GM19455 (cell line): ENCODE measurements around the gene LHFPL4.
"Not testable (repeated sequence)": the region's sequence is repeated elsewhere in the genome, so short reads cannot be mapped to it uniquely, and the experiment has no call there.

Experiments used
- ATAC-seq: cut with Tn5 transposase; IDR thresholded peaks from one replicate; pipeline ENCODE4 v1.9.1; 2021; ENCODE audit not compliant: unreplicated experiment

The LHFPL4 gene

GRCh38 chr3:9553021-9553947 is at the start of gene LHFPL4:
LHFPL4 (minus strand) TSS chr3:9553822; CDS start chr3:9552679, 1,143 bp downstream.
- no peak for ATAC-seq

DNA sequence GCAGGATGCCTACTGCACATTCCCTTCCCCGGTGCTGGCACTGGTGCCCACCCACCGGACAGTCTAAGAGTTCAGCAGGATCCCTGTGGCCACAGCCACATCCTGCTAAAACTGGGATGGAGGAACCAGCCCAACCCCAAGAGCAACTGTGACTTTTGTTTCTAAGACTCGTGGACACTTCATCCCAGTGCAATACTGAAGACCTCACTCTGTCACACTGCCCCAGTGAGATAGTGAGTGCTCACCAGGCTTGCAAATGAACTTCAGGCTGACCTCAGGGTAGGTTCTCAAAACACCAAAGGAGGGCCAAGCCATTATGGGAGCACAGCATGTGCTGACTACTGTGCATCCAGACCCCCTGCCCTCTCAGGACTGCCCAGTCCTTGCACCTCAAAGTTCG is 49.0 kb upstream of the LHFPL4 start:
- ATAC-seq = no peak

DNA sequence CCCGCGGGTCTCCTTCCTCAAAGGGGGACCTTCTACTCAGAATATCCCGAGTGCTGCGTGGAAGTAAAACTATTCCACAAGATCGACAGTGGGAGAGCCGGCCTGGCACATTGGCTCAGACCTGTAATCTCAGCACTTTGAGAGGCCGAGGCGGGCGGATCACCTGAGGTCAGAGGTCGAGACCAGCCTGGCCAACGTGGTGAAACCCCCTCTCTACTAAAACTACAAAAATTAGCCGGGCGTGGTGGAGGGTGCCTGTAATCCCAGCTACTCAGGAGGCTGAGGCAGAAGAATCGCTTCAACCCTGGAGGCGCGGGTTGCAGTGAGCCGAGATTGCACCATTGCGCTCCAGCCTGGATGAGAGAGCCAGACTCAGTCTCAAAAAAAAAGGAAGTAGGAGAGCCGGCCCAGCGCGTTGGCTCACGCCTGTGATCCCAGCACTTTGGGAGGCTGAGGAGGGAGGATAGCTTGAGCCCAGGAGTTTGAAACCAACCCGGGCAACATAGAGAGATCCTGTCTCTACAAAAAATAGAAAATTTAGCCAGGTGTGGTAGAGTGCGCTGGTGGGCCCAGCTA is 47.5 kb upstream of the LHFPL4 start:
- ATAC-seq = not testable (repeated sequence)

DNA sequence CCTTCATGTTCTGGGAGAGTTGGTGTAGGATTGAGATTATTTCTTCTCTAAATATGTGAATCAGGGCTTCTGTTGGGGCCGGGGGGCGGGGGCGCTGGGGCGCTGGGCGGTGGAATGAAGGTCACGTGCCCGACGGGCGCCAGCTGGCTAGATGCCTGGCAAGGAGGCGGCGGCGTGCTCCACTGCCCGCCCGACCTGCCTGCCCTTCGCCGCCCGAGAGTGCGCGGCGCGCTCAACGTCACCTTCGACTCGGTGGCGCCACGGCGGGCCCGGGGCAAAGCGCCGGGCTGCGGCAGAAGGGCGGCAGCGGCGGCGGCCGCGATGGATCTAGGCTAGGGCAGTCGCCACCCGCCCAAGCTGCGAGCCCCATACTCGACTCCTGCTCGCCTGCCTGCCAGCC is 47.0 kb upstream of the LHFPL4 start:
- ATAC-seq = no peak

- ATAC-seq = no peak
Measured at GRCh38 chr3:9598783-9599387, 45.3 kb upstream of the LHFPL4 start.

DNA sequence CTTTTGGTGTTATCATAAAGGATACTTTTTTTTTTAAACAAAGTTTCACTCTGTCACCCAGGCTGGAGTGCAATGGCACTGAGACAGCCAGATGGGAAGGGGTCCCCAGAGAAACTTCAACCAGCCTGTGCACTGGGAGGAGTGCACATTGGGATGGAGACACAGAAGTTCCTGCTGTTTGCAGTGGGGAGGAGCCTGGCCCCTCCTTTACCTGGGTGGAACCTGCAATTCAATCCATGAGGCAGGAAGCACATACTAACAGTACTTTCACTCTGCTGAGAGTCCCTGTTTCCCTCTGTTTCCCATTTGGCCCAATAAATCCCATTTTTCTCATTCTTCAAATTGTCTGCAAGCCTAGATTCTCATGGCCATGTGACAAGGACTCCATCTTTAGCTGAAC is 42.3 kb upstream of the LHFPL4 start:
- no peak for ATAC-seq

DNA sequence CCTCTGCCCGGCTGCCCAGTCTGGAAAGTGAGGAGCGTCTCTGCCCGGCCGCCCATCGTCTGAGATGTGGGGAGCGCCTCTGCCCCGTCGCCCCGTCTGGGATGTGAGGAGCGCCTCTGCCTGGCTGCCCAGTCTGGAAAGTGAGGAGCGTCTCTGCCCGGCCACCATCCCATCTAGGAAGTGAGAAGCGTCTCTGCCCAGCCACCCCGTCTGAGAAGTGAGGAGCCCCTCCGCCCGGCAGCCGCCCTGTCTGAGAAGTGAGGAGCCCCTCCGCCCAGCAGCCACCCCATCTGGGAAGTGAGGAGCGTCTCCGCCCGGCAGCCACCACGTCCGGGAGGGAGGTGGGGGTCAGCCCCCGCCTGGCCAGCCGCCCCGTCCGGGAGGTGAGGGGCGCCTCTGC is 38.2 kb upstream of the LHFPL4 start:
- not testable (repeated sequence) for ATAC-seq

DNA sequence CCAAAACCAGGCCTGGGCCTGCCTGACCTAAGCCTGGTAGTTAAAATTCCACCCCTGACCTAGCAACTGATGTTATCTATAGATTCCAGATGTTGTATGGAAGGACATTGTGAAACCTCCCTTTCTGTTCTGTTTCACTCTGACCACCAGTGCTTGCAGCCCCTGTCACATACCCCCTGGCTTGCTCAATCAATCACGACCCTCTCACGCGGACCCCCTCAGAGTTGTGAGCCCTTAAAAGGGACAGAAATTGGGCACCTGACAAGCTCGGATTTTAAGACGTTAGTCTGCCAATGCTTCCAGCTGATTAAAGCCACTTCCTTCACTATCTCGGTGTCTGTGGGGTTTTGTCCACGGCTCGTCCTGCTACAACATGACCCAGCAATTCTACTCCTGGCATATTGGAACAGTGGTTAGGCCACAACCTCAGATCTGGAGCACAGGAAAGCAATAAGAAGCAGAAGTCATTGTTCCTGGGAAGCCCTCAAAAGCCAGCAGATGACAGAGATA is 36.7 kb upstream of the LHFPL4 start:
- ATAC-seq = no peak

GRCh38 chr3:9583792-9584191 is 30.2 kb upstream of the LHFPL4 start:
- ATAC-seq = no peak

DNA sequence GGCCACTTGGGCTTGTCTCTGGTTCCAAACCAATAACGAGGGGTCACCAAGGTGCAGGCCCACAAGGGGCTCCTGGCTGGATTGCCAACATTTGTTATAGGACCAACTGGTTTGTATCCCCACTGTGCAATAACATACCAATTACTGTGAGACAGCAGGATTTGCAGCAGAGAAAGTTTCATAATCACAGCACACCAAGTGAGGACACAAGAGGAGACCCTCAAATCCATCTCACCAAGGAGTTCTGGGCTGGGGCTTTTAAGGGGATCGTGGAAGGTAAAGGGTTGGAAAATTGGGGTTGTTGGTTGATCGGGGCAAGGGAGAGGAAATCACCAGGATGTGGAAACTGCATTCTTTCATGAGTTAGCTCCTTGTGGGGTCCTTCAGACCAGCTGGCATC is 29.7 kb upstream of the LHFPL4 start:
- ATAC-seq = no peak

- no peak for ATAC-seq
Measured at GRCh38 chr3:9582332-9582731, 28.7 kb upstream of the LHFPL4 start.

DNA sequence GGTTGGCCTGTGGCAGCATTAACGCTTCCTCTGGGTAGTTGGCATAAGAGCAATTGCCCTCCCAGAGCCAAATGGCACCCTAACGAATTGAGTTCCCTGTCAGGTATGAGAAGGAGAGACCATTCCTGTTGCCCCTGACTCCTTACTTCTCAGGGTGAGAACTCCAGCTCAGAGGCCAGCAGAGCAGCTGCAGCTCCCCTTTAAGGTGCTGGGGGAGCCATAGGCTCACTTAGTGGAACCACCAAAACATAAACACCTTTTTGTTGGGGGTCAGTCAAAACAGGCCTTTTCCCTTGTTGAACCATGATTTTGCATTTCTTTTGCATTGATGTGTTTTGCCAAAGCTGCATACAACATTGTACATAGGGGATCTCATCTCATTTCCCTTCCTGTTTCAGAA is 28.1 kb upstream of the LHFPL4 start:
- no peak for ATAC-seq

DNA sequence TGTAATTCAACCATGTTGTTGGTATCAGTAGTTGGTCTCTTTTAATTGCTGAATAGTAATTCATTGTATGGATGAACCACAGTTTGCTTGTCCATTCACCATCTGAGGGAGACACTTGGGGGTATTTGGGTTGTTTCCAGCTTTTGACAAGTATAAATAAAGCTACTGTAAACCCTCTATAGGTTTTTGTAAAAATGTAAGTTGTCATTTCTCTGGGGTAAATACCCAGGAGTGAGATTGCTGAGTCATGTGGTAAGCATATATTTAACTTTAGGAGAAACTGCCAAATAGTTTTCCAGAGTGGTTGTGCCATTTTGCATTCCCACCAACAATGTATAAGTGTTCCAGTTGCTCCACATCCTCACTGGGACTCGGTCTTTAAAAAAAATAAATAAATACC is 15.4 kb upstream of the LHFPL4 start:
- no peak for ATAC-seq

GRCh38 chr3:9565316-9565715 is 11.7 kb upstream of the LHFPL4 start:
- ATAC-seq = no peak

DNA sequence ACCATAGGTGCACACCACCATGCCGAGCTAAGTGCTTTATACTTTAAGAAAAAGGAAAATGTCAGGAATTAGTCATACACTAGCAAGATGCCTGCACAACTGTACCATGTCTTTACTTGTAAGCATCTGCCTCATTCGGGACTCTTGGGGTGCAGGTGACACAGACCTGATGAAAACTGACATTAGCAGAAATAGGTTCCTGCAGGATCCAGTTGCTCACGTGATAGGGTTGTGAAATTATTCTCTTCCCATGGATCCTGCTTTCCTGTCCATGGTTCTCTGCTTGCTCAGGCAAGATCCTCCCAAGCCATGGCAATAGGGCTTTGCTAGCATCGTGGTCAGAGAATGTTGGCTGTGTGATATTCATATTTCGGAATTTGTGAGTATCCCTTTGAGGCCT is 10.2 kb upstream of the LHFPL4 start:
- no peak for ATAC-seq

- ATAC-seq = not testable (repeated sequence)
Measured at GRCh38 chr3:9560056-9560455, 6.4 kb upstream of the LHFPL4 start.

DNA sequence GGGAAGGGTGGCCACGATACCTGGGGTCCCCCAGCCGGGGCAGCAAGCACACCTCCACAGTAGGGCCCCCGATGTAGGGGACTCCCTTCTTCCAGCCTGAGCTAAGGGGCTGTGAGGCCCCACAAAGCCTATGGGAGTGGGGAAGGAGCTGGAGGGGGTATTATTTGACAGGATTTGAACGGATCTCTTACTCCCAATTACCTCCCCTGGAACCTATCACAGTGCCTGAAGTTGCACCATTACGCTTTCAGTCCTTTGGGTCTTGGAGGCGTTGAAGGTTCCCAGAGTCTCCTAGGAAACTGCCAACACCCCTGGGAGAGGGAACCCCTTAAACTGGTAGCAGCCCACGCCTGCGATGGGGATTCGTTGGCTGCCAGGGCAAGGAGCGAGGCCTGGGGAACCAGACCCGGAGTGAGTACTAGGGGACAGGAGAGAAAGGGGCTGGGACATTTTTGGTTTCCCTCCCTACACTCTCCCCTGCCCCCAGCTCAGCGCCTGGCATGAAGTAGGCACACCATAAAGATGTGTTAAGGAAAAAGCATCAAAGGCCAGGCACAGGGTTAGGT is 409 bp upstream of the LHFPL4 start:
- no peak for ATAC-seq

GRCh38 chr3:9552252-9552999 is 1.2 kb downstream of the LHFPL4 start:
- no peak for ATAC-seq

GRCh38 chr3:9550999-9551398 is 2.6 kb downstream of the LHFPL4 start:
- ATAC-seq = no peak

GRCh38 chr3:9549600-9549999 is 4.0 kb downstream of the LHFPL4 start:
- no peak for ATAC-seq

GRCh38 chr3:9548991-9549390 is 4.6 kb downstream of the LHFPL4 start:
- no peak for ATAC-seq
